Measurements from ENCODE around the gene RO60.

Gene RO60

DNA sequence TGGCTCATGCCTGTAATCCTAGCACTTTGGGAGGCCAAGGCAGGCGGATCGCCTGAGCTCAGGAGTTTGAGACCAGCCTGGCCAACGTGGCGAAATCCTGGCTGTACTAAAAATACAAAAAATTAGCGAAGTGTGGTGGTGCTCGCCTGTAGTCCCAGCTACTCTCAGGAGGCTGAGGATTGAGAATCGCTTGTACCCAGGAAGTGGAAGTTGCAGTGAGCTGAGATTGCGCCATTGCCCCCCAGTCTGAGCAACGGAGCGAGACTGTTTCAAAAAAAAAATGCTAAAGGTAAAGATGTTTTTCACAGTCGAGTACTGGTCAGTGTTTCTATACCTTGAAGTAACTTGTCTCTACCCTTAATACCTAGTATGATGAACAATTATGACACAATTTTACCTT is 34.7 kb downstream of the RO60 start:
- DNase-seq (ENCODE audit: low spot score) = no peak
- TF ChIP-seq CTCF (IDR thresholded peaks at IDR 0.05; ENCODE audit: extremely low read depth, missing control alignments) = no peak

DNA sequence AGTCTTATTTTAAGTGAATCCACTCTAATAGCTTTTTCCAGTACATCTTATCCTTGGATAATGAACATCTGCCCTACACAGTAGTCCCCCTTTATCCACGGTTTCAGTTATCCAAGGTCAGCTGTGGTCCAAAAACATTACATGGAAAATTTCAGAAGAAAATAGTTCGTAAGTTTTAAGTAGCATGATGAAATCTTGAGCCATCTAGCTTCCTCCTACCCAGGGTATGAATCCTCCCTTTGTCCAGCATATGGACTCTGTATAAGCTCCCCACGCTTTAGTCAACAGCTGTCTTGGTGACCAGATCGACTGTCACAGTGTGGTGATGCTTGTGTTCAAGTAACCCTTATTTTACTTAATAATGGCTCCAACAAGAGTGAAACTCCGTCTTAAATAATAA is 43.2 kb downstream of the RO60 start:
- no peak for TF ChIP-seq CTCF (IDR thresholded peaks at IDR 0.05; ENCODE audit: extremely low read depth, missing control alignments)
- DNase-seq (ENCODE audit: low spot score) = no peak

DNA sequence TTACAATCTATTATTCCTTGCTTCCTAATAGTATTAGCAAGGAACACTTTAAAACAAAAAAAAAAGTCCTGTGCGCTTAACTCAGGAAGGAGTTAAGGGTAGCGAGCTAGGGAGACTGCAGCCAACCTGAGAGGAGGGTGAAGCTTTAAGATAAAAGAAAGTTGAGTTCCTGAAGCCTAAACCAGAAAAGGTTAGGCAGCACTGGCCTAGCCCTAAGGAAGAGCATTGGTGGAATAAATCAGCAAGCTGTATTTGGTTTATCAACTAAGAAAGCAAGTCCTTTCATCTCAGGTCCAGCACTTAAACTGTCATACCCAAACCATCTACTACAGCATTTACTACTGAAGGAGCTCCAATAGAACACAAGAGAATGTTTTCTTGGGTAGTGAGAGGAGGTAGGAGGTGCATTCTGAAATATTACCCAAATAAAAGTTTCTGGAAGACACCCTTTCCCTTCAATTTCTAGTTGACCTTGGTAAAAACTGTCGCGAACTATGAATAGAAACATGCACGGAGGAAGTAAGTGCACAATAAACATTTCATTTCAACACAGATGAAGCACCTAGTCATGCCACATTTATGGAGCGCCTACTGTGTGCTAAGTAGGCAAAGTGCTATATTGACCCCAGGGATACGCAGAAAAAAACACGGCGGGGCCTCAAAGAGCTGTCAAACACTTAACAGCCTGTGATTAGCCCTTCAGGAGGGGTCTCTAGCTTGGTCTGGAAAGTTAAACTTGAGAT is 44.5 kb downstream of the RO60 start:
- no peak for DNase-seq (ENCODE audit: low spot score)
- TF ChIP-seq CTCF (IDR thresholded peaks at IDR 0.05; ENCODE audit: extremely low read depth, missing control alignments) = no peak

DNA sequence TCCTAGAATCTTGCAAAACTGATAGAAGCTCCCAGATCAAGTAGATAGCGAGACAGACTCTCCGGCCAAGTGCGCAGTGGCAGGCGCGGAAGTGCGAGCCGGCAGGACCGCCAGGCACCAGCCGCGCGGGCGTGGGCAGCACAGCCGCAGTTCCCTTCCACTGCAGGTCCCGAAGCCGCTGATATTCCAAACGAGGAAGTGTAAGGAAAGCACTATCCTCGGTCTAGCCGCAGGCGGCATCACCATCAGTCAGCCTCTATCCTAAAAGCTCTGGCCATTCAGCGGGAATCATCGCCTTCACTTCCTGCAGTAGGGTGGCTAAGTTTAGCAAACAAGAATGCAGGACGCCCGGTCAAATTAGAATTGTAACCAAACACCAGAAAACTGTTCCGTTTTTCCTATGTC is 45.1 kb downstream of the RO60 start:
- DNase-seq (ENCODE audit: low spot score) = peak; percentile 50
- TF ChIP-seq CTCF (IDR thresholded peaks at IDR 0.05; ENCODE audit: extremely low read depth, missing control alignments) = no peak

DNA sequence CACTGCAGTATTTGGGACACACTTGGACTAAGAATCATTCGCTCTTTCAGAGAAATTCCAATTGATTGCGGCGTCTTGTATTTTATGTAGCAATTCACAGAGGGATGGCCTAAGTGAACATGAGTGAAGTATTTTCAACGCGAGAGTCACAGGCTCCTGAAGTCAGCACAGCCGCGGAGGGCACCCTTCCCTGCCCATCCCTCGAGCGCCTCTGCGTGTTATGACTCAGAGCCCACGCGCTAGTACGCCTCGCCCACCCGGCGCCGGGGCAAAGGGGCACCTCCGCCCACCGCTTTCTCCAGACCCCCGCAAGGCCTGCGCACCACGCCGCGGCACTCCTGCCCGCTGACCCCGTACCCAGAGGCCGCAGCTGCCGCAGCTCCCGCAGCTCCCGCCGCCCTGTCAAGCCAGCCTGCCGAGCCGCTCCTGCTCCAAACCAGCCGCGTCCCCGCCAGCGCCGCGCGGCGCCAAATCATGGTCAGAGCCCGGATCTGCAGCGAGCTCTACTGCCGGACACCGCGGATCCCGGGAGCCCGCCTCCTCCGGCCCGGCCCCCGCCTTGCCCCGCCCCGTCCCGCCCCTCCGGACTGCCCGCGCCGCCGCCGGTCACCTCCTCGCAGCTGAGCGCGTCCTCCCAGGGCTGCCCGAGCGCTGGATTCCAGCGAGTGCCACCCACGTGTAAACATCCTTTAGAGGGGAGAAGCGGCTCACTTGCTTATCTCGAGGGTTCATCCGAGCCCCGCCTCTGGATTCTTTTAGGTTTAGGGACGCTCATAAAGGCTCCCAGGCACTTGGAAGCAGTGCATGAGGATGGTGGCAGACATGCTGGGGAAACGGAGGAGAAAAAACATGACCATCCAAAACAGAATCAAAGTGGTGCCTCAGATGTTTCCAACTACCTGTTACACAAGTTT is 45.8 kb downstream of the RO60 start, which contains the start of gene GLRX2:
Gene GLRX2, minus strand, starts transcription at position 508 of the 914 bp plus-strand sequence. Its CDS starts 32 bp downstream, at position 476.
- DNase-seq (ENCODE audit: low spot score) = peak; percentile 97
- no peak for TF ChIP-seq CTCF (IDR thresholded peaks at IDR 0.05; ENCODE audit: extremely low read depth, missing control alignments)

DNA sequence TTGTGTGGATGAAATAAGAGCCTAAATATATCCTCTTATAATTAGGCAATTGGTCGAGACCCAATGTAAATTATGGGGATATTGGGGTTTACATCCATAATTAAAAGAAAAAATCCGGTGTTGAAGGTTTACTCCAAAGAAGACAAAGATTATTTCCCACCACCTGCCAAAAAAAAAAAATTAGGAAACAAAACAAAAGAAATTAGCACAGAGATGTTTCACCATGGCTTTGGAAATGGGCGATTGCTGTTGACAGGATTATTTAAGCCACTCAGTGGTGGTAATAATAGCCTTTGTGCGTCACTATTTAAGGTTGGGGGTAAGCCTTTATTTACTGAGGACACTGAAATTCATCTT is 46.4 kb downstream of the RO60 start:
- DNase-seq (ENCODE audit: low spot score) = no peak
- TF ChIP-seq CTCF (IDR thresholded peaks at IDR 0.05; ENCODE audit: extremely low read depth, missing control alignments) = no peak

- no peak for TF ChIP-seq CTCF (IDR thresholded peaks at IDR 0.05; ENCODE audit: extremely low read depth, missing control alignments)
- no peak for DNase-seq (ENCODE audit: low spot score)
Measured at GRCh38 chr1:193108471-193108870, 49.1 kb downstream of the RO60 start.
